Body of pancreas (tissue), 4 donors: ENCODE measurements around the gene IL4I1. TPM values are rescaled to one million over a fixed set of nuclear protein-coding genes. Genes with fewer than 3 reads are reported as not detected.

Source experiments
- ATAC-seq: fragments of 150-250 bp; one replicate; pipeline ENCODE4 v1.9.1; 2016
- DNase-seq, 4 donors: peaks; one replicate each; pipeline ENCODE4 v3.0.0-alpha.2; 2019
- H3K27ac ChIP-seq, 4 donors: fragments of 200-600 bp; sonication (generic); 1 replicate in 3 of 4; 2 replicates in 1 of 4; pipeline versions ENCODE4 v1.5.1 to v1.6.1; 2016 to 2019; ENCODE audit warnings: mild to moderate bottlenecking in 1 of 4, mixed read lengths in 1 of 4, moderate library complexity in 1 of 4
- H3K27me3 ChIP-seq, 2 donors: fragments of 200-600 bp; sonication (generic); one replicate each; pipeline ENCODE4 v1.6.0; 2016; ENCODE audit warnings: mild to moderate bottlenecking in 1 of 2
- H3K36me3 ChIP-seq, 2 donors: fragments of 200-600 bp; sonication (generic); replicated peaks in 1 of 2; 2 replicates each; pipeline ENCODE4 v1.5.1; 2016; ENCODE audit warnings: low read depth in 2 of 2; ENCODE audit not compliant: insufficient read depth in 1 of 2
- H3K4me1 ChIP-seq: fragments of 200-600 bp; sonication (generic); one replicate; pipeline ENCODE4 v1.6.0; 2016
- H3K4me3 ChIP-seq, 2 donors: fragments of 200-600 bp; sonication (generic); 1 replicate in 1 of 2; 2 replicates in 1 of 2; pipeline ENCODE4 v1.5.1; 2016 to 2019
- H3K9me3 ChIP-seq, 3 donors: fragments of 200-600 bp; sonication (generic); 1 replicate in 2 of 3; 2 replicates in 1 of 3; pipeline ENCODE4 v1.5.1; 2016
- CTCF ChIP-seq, 7 experiments: fragments of 450-650 bp in 4 of 7; fragments of 200-600 bp in 3 of 7; sonication (generic) in 3 of 7; IDR thresholded peaks; one replicate each; pipeline ENCODE4 v1.5.1; 2016 to 2019; ENCODE audit warnings: antibody characterized with exemption in 7 of 7
- POLR2A ChIP-seq, 3 donors: fragments of 450-650 bp; IDR thresholded peaks; one replicate each; pipeline ENCODE4 v1.6.1; 2016; ENCODE audit warnings: antibody characterized with exemption in 3 of 3, mild to moderate bottlenecking in 2 of 3
- WGBS, 2 donors: methylation state at CpG; one replicate each; pipeline ENCODE4 v1.1.5; 2017; 5-methylcytosine and 5-hydroxymethylcytosine counted together
- intact Hi-C: fragments of 100-400 bp; cut with DNase I; formaldehyde crosslinking; loops from one replicate; pipeline ENCODE4 v1.15.1; 2023
- total RNA-seq, 2 donors: library from RNA; depleted of rRNA; stranded (reverse); fragments of >200 nt; gene quantifications; one replicate each; pipeline ENCODE4 v1.1.0, GENCODE V29; 2016

The IL4I1 gene
- total RNA-seq, 2 donors from 2014 or later: 0.52 TPM; not detected in 1

GRCh38 chr19:49874503-49875157 is 22.1 kb downstream of the IL4I1 start:
- TF ChIP-seq POLR2A (IDR thresholded peaks at IDR 0.05): no peak
- H3K4me1 ChIP-seq: peaks cover 40% of the 10 kb centered on the region
- DNase-seq (no peak), ATAC-seq (no peak)
- no peaks in the 10 kb centered on the region for H3K27me3 ChIP-seq
- intact Hi-C loops: no loop called here
- no peak overlapping the region for H3K4me3 ChIP-seq
- H3K36me3 ChIP-seq: no peaks in the 10 kb centered on the region
- WGBS, 2 donors: 89 to 92% methylated on average over 9 to 11 of the region's 11 CpGs
- no peak overlapping the region for H3K27ac ChIP-seq
- no peaks in the 10 kb centered on the region for H3K9me3 ChIP-seq

- DNase-seq (no peak), ATAC-seq (no peak)
- Histone ChIP-seq H3K27me3 (no peaks in the 10 kb centered on the region), H3K4me1 (peaks cover 44% of the 10 kb centered on the region), H3K36me3 (no peaks in the 10 kb centered on the region), H3K4me3 (no peak overlapping the region), H3K9me3 (no peaks in the 10 kb centered on the region), H3K27ac (no peak overlapping the region)
- no peak for TF ChIP-seq POLR2A (IDR thresholded peaks at IDR 0.05)
- intact Hi-C loops: no loop called here
- 78 to 80% methylated on average over 6 to 10 of the region's 10 CpGs for WGBS, 2 donors
Measured at GRCh38 chr19:49873834-49874233, 22.9 kb downstream of the IL4I1 start.

DNA sequence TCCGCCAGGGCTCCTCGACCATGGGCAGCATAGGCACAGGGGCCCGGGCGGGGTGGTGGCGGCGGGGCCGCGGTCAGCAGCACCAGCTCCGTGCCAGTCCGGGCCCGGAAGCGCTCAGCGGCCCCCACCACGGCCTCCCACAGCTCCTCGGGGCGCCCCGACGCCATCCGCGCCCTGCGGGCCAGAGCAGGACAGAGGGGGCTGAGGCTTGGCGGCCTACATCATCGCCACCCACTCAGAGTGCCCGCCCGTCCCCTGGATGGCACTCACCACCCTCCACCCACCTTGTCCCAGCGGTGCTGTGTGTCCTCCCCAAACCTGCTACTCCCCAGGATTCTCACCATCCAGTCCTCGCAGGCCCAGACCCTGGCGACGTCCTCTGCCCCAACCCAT is 23.6 kb downstream of the IL4I1 start:
- WGBS, 2 donors: 90% methylated on average over 4 to 15 of the region's 29 CpGs
- ATAC-seq: no peak
- Histone ChIP-seq H3K4me3 (no peak overlapping the region), H3K9me3 (no peaks in the 10 kb centered on the region), H3K36me3 (no peaks in the 10 kb centered on the region), H3K27me3 (no peaks in the 10 kb centered on the region), H3K27ac (no peak overlapping the region), H3K4me1 (peaks cover 44% of the 10 kb centered on the region)
- no peak for DNase-seq
- intact Hi-C loops: no loop called here
- TF ChIP-seq POLR2A (IDR thresholded peaks at IDR 0.05) (no peak), CTCF (IDR thresholded peaks at IDR 0.05) (no peak)

GRCh38 chr19:49872245-49873128 is 24.2 kb downstream of the IL4I1 start:
- no peaks in the 10 kb centered on the region for H3K9me3 ChIP-seq
- no peak overlapping the region for H3K27ac ChIP-seq
- 84 to 85% methylated on average over 15 to 18 of the region's 27 CpGs for WGBS, 2 donors
- ATAC-seq (no peak), DNase-seq (no peak)
- no peaks in the 10 kb centered on the region for H3K36me3 ChIP-seq
- H3K4me1 ChIP-seq: peaks cover 48% of the 10 kb centered on the region
- H3K27me3 ChIP-seq: no peaks in the 10 kb centered on the region
- H3K4me3 ChIP-seq: no peak overlapping the region
- TF ChIP-seq CTCF (IDR thresholded peaks at IDR 0.05) (no peak), POLR2A (IDR thresholded peaks at IDR 0.05) (no peak)
- intact Hi-C loops: no loop called here

- Histone ChIP-seq H3K4me3 (no peak overlapping the region), H3K36me3 (no peaks in the 10 kb centered on the region), H3K4me1 (peaks cover 53% of the 10 kb centered on the region), H3K27ac (no peak overlapping the region), H3K27me3 (no peaks in the 10 kb centered on the region), H3K9me3 (no peaks in the 10 kb centered on the region)
- intact Hi-C loops: no loop called here
- ATAC-seq (no peak), DNase-seq (no peak)
- WGBS, 2 donors: 85 to 98% methylated on average over 7 to 16 of the region's 17 CpGs
- TF ChIP-seq CTCF (IDR thresholded peaks at IDR 0.05) (no peak), POLR2A (IDR thresholded peaks at IDR 0.05) (no peak)
Measured at GRCh38 chr19:49871349-49871985, 25.2 kb downstream of the IL4I1 start.
